Left renal cortex interstitium (tissue), 4 donors: Measurements from ENCODE around the gene ARL11. TPM values are rescaled to one million over a fixed set of nuclear protein-coding genes. Genes with fewer than 3 reads are reported as not detected.
A peak's percentile ranks its signal among the peaks of the same experiment; 100 is the strongest.

Experiments
- DNase-seq, 4 donors: peaks; one replicate each; pipeline ENCODE4 v3.0.0-alpha.2; 2013; ENCODE audit warnings: low read depth in 4 of 4, low spot score in 2 of 4, missing footprints in 1 of 4
- polyA plus RNA-seq, 4 donors: library from polyadenylated mRNA; unstranded; fragments of 120-200 nt; gene quantifications; one replicate each; pipeline ENCODE4 v1.2.1, GENCODE V29; 2013; ENCODE audit not compliant: insufficient read length in 4 of 4

ARL11 gene
- polyA plus RNA-seq, 4 donors, result 0.21 to 0.44 (median 0.28) TPM

- no peak for DNase-seq
Measured at GRCh38 chr13:49645451-49645850, 17.1 kb downstream of the ARL11 start.

DNA sequence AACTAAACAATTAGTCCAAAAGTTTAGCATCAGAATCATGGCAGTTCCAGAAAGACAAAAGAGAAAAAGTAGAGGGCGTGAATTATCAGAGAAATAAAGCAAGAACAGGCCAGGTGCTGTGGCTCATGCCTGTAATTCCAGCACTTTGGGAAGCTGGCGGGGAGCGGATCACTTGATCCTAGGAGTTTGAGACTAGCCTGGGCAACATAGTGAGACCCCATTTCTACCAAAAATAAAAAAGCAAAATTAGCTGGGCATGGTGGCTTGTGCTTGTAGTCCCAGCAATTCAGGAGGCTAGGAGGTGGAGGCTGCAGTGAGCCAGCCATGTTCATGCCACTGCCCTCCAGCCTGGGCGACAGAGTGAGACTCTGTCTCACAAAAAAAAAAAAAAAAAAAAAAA is 18.4 kb downstream of the ARL11 start:
- DNase-seq, result no peak

- no peak for DNase-seq
Measured at GRCh38 chr13:49649244-49649962, 21.1 kb downstream of the ARL11 start.

DNA sequence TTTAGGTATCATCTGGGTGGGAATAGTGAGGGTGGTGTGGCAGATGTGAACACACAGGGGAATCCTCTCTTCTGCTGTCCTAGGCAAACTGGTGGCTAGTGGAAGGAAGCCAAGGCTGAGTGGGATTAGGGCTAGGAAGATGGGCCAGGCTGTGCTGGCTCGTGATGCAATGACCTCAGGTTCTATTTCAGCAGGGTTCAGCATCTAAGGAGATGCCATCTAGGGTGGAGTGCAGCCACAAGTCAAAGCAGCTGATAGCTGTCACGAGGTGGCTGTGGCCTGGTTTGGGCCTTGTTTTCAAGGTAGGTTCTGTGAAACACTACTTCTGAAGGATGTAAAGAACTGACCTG is 21.6 kb downstream of the ARL11 start:
- no peak for DNase-seq

DNA sequence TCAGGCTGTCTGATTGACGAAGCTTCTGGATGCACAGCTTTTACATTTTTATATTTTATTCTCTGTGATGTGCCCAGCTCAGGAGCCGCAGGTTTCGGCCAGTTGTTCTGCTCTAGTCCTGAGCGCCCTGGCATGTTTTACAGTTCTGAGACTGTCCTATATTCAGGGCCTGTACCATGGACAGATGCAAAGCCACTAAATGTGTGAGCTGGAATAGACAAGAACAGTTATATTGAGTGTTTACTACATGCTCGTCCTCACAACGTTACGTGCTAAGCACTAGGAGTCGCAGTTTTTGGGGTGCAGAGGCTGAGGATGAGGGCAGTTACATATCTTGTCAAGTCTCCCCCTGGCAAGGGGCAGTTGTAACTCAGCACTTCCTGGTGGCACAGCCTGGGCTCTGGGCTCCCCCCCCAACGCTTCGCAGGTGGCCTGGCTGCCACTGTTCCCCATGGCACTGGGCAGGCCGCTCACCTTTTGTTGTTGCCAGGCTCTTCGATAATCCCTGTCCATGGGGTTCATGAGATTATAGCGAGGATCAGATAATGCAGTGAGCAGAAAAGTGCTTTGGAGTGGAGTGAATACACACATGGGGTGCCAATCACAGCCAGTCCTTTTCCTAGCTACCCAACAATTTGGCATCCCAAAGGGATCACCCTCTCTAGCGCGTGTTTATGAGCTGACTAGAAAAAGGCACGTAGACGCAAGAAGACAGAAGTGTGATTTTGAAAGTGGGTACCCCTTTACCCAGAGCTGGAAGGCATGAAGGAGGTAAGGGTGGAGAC is 23.5 kb downstream of the ARL11 start:
- no peak for DNase-seq

DNA sequence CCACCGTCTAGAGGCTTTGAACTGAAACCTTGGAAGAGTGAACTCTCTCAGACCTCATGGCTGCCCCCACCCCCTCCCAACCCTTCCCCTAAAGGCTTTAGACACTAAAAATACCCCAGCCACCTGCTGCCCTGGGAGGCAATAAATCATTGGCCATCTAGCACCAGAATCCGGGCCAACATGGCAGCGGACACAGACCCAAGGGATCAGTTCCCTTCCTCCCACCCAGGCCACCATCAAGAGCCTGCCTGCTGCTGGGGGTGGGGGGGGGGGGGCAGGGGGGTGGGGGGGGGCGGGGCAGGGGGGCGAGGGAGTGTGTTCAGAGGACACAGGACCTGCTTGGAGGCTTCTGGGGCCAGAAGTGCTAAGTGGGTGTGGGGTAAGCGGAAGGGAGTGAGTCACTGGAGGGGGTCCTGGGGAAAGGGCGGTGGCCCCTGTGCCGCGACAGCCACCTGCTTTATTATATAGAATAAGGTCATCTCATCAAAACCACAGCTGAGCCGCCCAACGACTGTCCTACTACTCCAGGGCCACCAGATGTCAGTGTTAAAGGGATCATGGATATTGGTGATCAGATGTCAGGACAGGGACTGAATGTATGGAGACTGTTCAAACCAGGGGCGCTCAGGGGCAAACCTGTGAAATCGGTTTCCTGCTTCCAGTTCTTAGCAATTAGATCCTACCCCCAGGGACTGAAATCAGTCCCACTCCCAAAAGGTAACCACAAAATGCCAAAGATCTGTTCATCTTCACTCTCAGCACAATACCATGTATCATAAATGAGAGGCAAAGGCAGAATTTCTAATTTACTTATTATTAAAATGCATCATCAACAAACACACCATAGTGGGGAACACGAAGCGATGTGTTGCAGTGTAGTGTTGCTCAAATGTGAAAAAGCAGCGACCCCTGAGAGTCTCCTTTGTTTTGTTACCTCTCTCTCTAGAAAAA is 24.3 kb downstream of the ARL11 start:
- DNase-seq, result no peak

DNA sequence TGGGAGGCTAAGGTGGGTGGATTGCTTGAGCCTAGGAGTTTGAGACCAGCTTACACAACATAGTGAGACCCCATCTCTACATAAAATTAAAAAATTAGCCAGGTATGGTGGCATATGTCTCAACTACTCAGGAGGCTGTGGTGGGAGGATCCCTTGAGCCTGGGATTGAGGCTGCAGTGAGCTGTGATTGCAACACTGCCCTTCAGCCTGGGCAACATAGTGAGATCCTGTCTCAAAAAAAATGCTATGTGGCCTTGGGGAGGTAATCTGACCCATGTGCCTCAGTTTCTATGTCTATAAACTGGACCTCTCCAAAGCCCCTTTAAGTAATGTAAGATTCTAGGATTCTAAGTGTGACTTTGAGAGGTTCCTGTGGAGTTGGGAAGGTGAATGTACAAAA is 25.2 kb downstream of the ARL11 start:
- no peak for DNase-seq

DNA sequence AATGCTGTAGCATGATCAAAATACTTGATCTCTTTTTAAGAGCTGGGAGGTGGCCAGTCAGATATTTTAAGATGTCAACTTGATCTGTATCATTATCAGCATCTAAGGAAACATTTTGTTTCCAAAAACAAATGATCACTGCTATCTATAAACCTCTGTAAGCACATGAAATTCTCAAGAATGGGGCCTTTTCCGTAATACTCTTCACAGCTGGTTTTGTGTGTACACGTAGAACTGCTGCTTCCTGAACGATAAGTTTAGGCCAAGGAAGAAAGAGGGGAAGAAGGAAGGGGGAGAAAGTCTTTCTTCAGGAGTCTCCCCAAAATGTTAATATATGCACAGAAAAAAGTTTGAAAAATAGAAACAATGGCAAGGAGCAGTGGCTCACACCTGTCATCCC is 25.7 kb downstream of the ARL11 start:
- DNase-seq, result no peak

DNA sequence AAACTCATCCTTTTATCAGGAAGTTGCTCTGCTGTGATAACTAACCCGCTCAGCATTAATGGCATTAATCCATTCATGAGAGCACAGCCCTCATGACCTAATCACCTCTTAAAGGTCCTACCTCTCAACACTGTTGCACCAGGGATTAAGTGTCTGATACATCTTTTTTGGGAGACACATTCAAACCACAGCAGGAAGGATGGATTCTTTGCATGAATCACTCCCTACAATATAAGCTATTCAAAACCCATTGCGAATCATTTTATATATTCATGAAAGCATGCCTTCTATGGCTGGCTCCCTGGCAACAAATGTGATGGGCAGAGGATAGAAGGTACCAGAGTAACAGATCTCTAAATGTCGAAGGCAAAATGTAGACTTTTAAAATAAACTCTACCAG is 27.6 kb downstream of the ARL11 start:
- no peak for DNase-seq

- DNase-seq, result no peak
Measured at GRCh38 chr13:49657241-49657641, 28.9 kb downstream of the ARL11 start.

DNA sequence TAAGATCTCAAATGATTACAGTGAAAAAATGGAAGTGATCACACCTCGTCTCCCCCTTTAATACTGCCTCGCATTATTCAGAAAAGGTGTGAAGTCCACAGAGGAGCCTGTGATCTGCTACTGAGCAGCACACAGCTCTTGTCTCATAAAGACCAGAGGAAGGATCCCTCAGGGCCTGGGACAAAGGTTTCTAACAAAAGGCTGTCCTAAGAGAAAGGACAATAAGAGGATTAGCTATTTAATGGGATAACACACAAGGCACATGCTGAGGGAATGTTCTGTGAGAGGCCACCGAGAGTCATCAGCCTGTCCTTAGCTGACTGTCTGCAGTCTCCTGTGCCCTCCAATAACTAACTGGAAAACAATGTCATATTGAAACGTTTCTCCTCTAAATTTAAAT is 36.3 kb downstream of the ARL11 start:
- DNase-seq, result no peak

DNA sequence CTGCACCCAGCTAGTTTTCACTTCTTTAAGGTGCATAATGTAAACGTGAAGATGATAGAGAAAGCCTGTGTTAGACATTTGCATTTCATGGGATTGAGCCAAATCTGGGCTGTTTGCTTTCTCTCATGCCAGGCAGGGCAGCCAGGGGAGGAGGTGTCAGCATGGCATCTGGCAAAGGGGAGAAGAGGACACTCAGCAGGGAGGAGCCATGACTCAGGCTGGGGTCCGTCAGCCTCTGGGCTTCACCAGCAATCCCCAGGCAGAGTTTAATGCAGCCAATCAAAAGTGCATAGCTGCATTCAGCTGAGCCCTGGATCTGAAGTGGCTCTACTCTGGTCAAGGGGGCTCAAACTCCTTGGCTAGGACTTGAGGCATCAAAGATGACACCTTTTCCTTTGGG is 39.5 kb downstream of the ARL11 start:
- no peak for DNase-seq

- DNase-seq, result peak in 2 of 4 donors; percentile 37 to 62
Measured at GRCh38 chr13:49669735-49670309, 41.5 kb downstream of the ARL11 start.

DNA sequence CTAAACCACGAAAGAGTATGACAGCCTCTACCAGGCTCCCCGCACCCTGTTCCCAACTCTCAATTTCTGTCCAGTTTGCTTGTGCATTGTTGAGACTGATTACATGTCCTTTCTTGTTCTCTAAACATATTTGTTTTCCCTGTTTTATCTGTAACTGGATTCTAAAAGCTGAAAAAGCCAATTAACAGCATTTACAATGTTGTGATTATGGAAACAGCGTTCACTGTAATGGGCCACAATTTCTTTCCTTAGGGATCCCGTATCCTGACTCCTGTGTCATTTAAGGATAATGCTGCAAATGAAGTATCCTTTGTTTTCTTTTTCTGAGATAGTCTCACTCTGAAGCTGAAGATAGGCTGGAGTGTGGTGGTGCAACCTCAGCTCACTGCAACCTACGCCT is 42.5 kb downstream of the ARL11 start:
- no peak for DNase-seq

- no peak for DNase-seq
Measured at GRCh38 chr13:49676581-49677298, 48.4 kb downstream of the ARL11 start.

DNA sequence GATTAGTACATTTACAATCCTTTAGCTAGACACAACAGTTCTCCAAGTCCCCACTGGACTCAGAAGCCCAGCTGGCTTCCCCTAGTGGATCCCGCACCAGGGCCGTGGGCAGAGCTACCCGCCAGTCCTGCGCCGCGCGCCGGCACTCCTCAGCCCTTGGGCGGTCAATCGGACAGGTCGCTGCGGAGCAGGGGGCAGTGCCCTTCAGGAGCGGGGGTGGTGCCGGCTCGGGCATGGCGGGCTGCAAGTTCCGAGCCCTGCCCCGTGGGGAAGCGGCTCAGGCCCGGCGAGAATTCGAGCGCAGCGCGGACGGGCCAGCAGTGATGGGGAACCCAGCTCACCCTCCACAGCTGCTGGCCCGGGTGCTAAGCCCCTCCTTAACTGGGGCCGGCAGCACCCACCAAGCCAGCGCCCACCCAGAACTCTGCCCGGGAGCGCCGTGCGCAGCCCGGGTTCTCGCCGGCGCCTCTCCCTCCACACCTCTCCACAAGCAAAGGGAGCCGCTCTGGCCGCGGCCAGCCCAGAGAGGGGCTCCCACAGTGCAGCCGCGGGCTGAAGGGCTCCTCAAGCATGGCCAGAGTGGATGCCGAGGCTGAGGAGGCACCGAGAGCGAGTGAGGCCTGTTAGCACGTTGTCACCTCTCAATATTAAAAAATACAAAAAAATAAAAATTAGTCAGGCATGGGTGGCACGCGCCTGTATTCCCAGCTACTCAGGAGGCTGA is 50.0 kb downstream of the ARL11 start:
- DNase-seq, result no peak

DNA sequence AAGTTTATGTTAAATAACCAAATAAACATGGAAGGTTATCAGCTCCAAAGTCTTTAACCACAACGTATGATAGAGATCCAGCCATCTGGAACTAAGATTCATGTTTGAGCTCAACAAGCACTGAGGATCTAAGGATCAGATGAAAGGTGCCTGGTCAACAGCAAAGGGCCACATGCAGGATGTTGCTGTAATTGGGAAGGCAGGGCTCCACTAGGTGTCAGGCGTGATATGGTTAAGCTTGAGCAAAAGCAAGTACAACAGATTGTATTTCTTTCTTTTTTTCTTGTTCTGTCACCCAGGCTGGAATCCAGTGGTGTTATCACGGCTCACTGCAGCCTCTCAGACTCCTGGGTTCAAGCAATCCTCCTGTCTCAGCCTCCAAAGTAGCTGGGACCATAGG is 50.9 kb downstream of the ARL11 start:
- no peak for DNase-seq

DNA sequence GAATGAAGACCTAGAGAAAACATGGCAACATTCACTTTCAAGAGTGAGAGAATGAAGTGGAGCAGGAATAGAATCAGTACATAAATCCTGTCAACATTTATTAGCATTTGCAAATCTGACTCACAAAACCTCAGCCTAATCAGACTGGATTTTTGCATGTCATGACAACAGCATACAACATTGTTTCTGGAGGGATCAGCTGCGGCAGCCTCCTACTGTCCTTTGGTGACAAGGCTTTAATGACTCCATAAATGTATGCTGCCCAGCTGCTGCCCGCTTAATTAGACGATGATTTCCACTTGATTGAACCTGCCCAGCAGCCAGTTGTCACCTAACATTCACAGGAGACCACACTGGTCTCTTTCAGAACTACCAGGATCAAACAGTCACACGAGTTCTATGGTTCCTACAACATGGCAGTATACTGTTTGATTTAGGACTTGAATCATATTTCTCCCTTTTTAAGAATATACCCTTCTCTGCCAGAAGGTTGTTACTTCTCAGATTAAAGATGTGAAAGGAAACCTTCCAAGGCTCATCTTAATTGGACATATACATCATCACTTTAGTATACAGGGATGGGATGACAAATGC is 53.6 kb downstream of the ARL11 start:
- no peak for DNase-seq
